ENCODE results near the gene VAC14.

VAC14 gene

GRCh38 chr16:70665806-70666735, 134.9 kb downstream of the VAC14 start:
- no peak for TF ChIP-seq CTCF (IDR thresholded peaks at IDR 0.05; ENCODE audit: borderline replicate concordance, insufficient read depth, low read depth, low read length)
- H3K4me3 ChIP-seq (ENCODE audit: low read depth, low read length), result no peak overlapping the region

DNA sequence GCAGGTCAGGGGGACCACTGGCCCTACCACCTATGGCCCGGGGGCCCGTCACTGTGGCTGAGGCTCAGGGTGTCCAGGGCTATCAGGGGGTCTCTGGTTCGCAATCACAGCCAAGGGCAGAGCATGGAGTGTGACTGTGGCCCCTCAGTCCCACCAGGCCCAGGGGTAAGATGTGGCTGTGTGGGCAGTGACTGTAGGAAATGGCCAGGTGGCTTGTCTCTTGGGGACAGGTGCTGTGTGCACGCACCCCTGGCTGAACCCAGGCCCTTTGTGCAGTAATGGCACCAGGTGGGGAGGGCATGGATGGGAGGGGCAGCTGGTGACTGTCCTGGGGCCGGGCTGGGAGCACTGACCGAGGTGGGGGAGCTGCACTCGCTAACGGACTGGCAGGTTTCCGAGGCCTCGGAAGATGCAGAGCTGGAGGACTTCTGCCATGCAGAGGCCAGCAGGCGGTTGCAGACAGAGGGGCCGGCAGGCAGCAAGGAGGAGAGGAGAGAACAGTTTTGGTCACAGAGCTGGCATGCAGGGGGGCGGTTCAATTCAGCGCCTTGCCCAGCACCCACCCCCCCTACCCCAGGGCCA, 135.8 kb downstream of the VAC14 start:
- no peak overlapping the region for H3K4me3 ChIP-seq (ENCODE audit: low read depth, low read length)
- TF ChIP-seq CTCF (IDR thresholded peaks at IDR 0.05; ENCODE audit: borderline replicate concordance, insufficient read depth, low read depth, low read length), result no peak

GRCh38 chr16:70664325-70665112, 136.4 kb downstream of the VAC14 start:
- TF ChIP-seq CTCF (IDR thresholded peaks at IDR 0.05; ENCODE audit: borderline replicate concordance, insufficient read depth, low read depth, low read length), result no peak

DNA sequence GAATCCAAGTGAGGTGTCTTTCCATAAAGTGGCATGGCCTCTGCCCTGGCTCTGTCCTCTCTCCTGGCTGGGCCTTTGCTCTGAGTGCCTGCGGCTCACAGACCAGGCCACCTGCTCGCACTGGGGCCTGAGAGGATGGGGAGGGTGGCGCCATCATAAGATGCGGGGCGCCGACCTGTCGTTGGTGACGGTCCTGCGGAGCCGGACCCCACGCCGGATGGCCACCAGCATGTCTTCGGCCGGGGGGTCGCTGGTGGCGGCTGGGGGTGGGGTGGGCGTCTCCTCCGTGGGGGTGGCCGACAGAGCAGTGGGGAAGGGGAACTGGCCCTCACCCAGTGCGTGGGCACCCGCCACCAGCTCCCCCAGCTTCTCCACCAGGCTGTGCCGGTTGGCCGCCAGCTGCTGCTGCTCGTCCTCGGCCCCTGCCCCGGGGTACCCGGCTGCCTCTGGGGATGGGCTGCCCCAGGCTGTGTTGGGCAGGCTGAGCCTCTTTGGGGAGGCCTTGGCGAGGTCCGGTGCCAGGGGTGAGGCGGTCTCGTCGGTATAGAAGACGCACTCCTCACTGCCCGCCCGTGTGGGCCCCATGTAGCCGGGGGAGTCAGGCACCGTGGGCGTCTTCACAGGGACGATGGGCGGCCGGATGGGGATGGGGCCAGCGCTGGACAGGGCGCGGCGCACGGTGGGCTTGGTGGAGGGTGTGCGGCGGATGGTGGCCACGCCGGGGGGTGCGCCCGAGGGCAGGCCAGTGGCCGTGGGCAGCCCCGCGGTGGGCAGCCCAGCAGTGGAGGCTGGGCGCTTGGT, 137.2 kb downstream of the VAC14 start:
- no peak overlapping the region for H3K4me3 ChIP-seq (ENCODE audit: low read depth, low read length)
- TF ChIP-seq CTCF (IDR thresholded peaks at IDR 0.05; ENCODE audit: borderline replicate concordance, insufficient read depth, low read depth, low read length), result no peak

More at GRCh38 chr16:70664325-70665112, 136.4 kb downstream of the VAC14 start:
- no peak overlapping the region for H3K4me3 ChIP-seq (ENCODE audit: low read depth, low read length)

GRCh38 chr16:70662991-70663523, 137.9 kb downstream of the VAC14 start:
- no peak for TF ChIP-seq CTCF (IDR thresholded peaks at IDR 0.05; ENCODE audit: borderline replicate concordance, insufficient read depth, low read depth, low read length)
- H3K4me3 ChIP-seq (ENCODE audit: low read depth, low read length), result no peak overlapping the region

DNA sequence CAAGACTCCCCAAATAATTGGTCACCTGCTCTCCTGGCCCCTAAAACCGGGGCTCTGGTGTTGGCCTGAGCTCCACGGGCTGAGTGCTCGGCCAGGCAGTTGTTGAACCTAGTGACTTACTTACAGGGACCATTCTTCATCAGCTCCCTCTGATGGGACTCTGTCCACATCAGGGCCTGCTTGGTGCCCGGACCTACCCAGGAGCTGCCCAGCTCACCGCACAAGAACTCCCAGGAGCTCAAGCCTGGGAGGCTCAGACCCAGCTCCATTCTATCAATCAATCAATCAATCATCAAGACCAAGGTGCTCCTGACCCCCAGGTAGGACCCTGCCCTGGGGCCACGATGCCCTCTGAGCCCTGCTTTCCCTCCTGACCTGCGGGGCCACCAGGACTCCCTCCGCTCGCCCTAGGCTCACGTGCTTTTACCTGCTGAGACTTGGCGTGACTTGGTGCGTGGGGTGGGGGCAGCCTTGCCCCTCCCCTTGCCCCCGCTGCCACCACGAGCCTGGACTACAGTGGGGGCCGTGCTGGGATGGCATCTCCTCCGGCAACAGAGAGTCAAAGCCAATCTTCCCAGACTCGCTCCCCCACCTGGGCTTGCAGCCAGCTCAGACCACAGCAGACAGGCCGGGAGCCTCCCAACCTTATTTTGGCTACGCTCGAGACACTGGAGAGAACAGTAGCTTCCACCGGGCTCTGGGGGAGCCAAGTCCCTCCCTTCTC, 138.9 kb downstream of the VAC14 start:
- TF ChIP-seq CTCF (IDR thresholded peaks at IDR 0.05; ENCODE audit: borderline replicate concordance, insufficient read depth, low read depth, low read length), result no peak

More for the DNA sequence above, 138.9 kb downstream of the VAC14 start:
- no peak overlapping the region for H3K4me3 ChIP-seq (ENCODE audit: low read depth, low read length)

Data from GM12875 (cell line).